Left lung (tissue), 10 donors: Measurements from ENCODE around the gene CD300LB. TPM values are rescaled to one million over a fixed set of nuclear protein-coding genes. Genes with fewer than 3 reads are reported as not detected.
"Not testable (repeated sequence)": the region's sequence is repeated elsewhere in the genome, so short reads cannot be mapped to it uniquely, and the experiment has no call there.

Experiments used
- ATAC-seq: fragments of 200-7000 bp; cut with Tn5 transposase; one replicate; pipeline ENCODE4 v1.9.1; 2020; ENCODE audit warnings: moderate library complexity
- DNase-seq, 4 donors: peaks; one replicate each; pipeline ENCODE4 v3.0.0-alpha.2; 2013 to 2020
- H3K27ac ChIP-seq, 2 donors: fragments of 200-600 bp; sonication (generic) in 1 of 2; one replicate each; pipeline versions ENCODE4 v1.5.0 to v1.8.0; 2020 to 2021
- H3K27me3 ChIP-seq, 2 donors: fragments of 200-600 bp; sonication (generic) in 1 of 2; one replicate each; pipeline versions ENCODE4 v1.5.0 to v1.8.0; 2020 to 2021
- H3K36me3 ChIP-seq, 2 donors: fragments of 200-600 bp; sonication (generic) in 1 of 2; one replicate each; pipeline versions ENCODE4 v1.5.0 to v1.8.0; 2020 to 2021
- H3K4me1 ChIP-seq, 2 donors: fragments of 200-600 bp; one replicate each; pipeline ENCODE4 v1.8.0; 2021
- H3K4me3 ChIP-seq, 2 donors: fragments of 200-600 bp; sonication (generic) in 1 of 2; one replicate each; pipeline versions ENCODE4 v1.5.0 to v1.8.0; 2020 to 2021; ENCODE audit warnings: mild to moderate bottlenecking in 1 of 2
- H3K9me3 ChIP-seq, 2 donors: fragments of 200-600 bp; sonication (generic) in 1 of 2; one replicate each; pipeline versions ENCODE4 v1.5.0 to v1.8.0; 2020 to 2021
- CTCF ChIP-seq, 2 donors: fragments of 200-600 bp; sonication (generic) in 1 of 2; IDR thresholded peaks; one replicate each; pipeline versions ENCODE4 v1.5.0 to v1.8.0; 2021; ENCODE audit warnings: antibody characterized with exemption in 2 of 2
- intact Hi-C, 2 donors: fragments of 100-400 bp; cut with DNase I; formaldehyde crosslinking; loops; one replicate each; pipeline versions ENCODE4 v1.11.2 to v1.14.2; 2022
- polyA plus RNA-seq, 6 donors: library from polyadenylated mRNA; unstranded; fragments of 120-200 nt; gene quantifications; one replicate each; pipeline ENCODE4 v1.2.1, GENCODE V29; 2013; ENCODE audit not compliant: insufficient read length in 6 of 6
- total RNA-seq, 2 donors: library from RNA; stranded (reverse); fragmentation: NEBNext Ultra II Directional; extraction: Animal tissue kit (Norgen Biotek cat#: 25700); gene quantifications; one replicate each; pipeline ENCODE4 v1.2.1, GENCODE V29; 2021
- donor health status: DM: no; HTN: yes; CAD: no.
- donor health status: DM: no; HTN: no; CAD: no.

CD300LB gene
- total and polyA plus RNA-seq, 8 donors: 0.13 to 1.6 (median 0.29) TPM

DNA sequence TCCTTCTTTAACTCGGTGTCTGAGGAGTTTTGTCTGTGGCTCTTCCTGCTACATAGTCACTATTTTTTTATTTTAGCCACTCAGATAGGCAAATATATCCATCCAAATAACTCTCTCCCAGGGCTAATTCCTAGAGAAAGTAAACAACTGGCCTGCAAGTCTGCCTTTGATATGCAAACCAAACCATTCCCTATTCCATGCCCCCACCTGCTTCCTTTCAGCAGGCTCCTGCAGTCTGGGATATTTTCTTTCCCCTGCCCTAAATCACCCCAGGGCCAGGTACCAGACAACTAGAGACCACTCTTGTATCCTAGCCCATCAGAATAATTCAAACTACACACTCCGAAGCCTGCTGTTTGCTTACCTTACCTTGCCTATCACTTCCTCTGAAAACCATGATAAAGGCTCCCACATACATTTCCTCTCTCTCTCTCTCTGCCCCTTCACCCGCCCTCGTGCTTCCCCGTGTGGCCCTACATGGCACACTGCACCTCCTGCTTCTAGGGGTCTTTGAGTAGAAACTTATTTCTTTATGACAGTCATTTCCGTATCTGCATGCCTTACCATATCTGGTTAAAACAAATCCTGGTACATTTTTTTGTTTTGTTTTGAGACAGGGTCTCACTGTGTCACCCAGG lies 27.7 kb upstream of the CD300LB start:
- Histone ChIP-seq H3K4me1 (no peaks in the 10 kb centered on the region), H3K27ac (no peak overlapping the region), H3K9me3 (no peaks in the 10 kb centered on the region), H3K4me3 (no peak overlapping the region), H3K27me3 (peaks cover 0 to 17% of the 10 kb centered on the region in 2 donors), H3K36me3 (no peaks in the 10 kb centered on the region)
- no peak for DNase-seq
- no peak for ATAC-seq
- intact Hi-C loops: no loop called here
- no peak for TF ChIP-seq CTCF (IDR thresholded peaks at IDR 0.05)

DNA sequence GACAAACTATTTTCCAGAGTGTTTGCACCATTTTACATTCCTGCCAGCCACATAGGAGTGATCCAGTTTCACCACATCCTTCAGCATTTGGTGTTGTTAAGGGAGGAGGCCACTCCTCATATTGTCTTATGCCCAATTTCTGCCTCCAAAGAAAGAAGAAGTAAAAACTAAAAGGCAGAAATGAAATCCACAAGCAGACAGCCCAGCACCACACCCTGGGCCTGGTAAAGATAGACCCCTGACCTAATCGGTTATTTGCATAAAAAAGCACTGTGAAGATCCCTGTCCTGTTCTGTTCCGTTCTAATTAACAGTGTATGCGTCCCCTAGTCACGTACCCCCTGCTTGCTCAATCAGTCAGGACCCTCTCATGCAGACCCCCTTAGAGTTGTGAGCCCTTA lies 27.1 kb upstream of the CD300LB start:
- H3K4me1 ChIP-seq, H3K36me3 ChIP-seq, DNase-seq, ATAC-seq, H3K9me3 ChIP-seq, H3K4me3 ChIP-seq, intact Hi-C loops, H3K27ac ChIP-seq: not testable (repeated sequence)
- H3K27me3 ChIP-seq: peaks cover 0 to 17% of the 10 kb centered on the region in 2 donors

DNA sequence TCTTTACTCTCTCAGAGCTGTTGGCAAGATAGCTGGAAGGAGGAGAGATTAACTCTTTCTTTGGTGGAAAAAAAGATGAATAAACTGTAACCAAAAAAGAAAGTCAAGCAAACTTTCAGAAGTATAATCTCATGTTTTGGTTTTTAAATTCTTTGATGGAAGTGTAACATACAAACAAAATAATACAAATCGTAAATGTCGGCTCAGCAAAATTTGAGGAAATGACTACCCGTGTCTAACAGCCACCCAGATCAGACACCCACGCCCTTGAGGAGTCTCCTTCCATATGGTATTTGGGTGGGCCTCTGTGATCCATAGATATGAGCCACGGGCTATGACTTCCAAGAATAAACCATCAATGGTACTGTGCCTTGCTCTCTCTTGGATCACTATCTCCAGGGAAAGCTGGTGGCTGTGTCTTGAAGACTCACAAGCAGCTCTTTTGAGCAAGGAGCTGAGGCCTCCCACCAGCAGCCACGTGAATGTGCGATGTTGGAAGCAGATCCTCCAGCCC lies 24.2 kb upstream of the CD300LB start:
- Histone ChIP-seq H3K27ac (no peak overlapping the region), H3K27me3 (peaks cover 0 to 5% of the 10 kb centered on the region in 2 donors), H3K9me3 (no peaks in the 10 kb centered on the region), H3K36me3 (no peaks in the 10 kb centered on the region), H3K4me1 (no peaks in the 10 kb centered on the region), H3K4me3 (no peak overlapping the region)
- intact Hi-C loops: no loop called here
- no peak for TF ChIP-seq CTCF (IDR thresholded peaks at IDR 0.05)
- ATAC-seq: no peak
- no peak for DNase-seq

DNA sequence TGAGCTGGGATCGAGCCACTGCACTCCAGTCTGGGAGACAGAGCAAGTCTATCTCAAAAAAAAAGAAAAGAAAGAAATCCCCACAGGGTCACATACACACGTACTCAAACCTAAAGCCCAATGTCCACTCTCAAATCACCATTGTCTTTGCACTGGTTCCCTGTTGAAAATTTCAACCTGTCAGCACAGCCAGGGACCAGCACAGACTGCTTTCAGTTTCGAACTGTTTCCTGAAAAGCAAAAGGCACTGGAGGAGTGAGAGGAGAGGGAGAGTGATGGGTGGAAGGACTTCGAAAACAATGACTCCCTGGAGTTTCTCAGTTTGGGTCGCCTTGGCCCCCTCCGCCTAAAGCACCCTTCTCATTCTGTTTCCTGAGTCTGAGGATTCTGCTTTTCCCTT lies 23.6 kb upstream of the CD300LB start:
- H3K9me3 ChIP-seq: no peaks in the 10 kb centered on the region
- DNase-seq: no peak
- intact Hi-C loops: no loop called here
- H3K36me3 ChIP-seq: no peaks in the 10 kb centered on the region
- TF ChIP-seq CTCF (IDR thresholded peaks at IDR 0.05): no peak
- no peaks in the 10 kb centered on the region for H3K4me1 ChIP-seq
- H3K27me3 ChIP-seq: peaks cover 0 to 4% of the 10 kb centered on the region in 2 donors
- ATAC-seq: peak; percentile 32
- H3K27ac ChIP-seq: no peak overlapping the region
- no peak overlapping the region for H3K4me3 ChIP-seq

DNA sequence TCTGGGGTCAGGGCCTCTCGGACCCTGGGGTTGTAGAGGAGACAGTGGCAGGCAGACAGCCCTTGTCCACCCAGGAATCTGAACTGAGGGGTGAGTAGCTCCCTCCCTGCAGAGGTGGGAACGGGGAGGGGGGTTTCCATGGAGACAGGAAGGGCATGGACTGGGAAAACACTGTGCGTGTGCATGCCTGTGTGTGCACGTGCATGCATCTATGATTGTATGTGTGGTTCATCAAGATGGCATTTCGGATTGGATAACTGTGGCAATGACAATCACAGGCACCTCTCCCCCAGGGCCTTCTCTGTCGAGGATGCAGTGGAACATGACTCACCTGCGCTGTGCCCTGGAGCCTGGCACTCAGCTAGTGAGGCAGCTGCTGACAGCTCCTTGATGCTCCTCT lies 20.8 kb upstream of the CD300LB start:
- H3K4me3 ChIP-seq: no peak overlapping the region
- DNase-seq (no peak), ATAC-seq (no peak)
- no peaks in the 10 kb centered on the region for H3K36me3 ChIP-seq
- H3K27ac ChIP-seq: no peak overlapping the region
- H3K27me3 ChIP-seq: peaks cover 0 to 4% of the 10 kb centered on the region in 2 donors
- intact Hi-C loops: no loop called here
- H3K9me3 ChIP-seq: no peaks in the 10 kb centered on the region
- no peaks in the 10 kb centered on the region for H3K4me1 ChIP-seq
- TF ChIP-seq CTCF (IDR thresholded peaks at IDR 0.05): no peak

DNA sequence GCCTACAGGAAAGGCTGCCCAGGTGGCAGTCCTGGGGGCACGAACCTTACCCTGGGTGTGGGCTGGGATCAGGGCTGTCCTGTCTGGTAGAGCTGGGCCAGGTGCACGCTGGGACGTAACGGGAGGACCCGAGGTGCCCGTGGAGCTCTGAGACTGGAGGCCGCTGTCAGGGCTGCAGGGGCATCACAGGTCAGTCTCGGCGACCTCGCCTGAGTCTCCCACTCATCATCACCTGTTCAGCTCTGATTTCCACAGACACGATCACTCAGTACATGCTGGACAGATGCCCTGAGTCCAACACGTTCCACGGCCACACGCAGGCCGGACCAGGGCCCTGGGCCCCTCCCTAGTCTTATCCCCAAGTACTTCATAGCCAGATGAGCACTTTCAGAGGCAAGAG lies 19.3 kb upstream of the CD300LB start:
- Histone ChIP-seq H3K27ac (no peak overlapping the region), H3K36me3 (no peaks in the 10 kb centered on the region), H3K4me1 (peaks cover 0 to 5% of the 10 kb centered on the region in 2 donors), H3K27me3 (peaks cover 0 to 4% of the 10 kb centered on the region in 2 donors), H3K4me3 (no peak overlapping the region), H3K9me3 (no peaks in the 10 kb centered on the region)
- ATAC-seq (no peak), DNase-seq (no peak)
- intact Hi-C loops: no loop called here
- no peak for TF ChIP-seq CTCF (IDR thresholded peaks at IDR 0.05)
